WTC11 (cell line): ENCODE data around the gene PLA2G4A. TPM values are rescaled to one million over a fixed set of nuclear protein-coding genes. Genes with fewer than 3 reads are reported as not detected.

Source experiments
- ATAC-seq: fragments of 200-7000 bp; cut with Tn5 transposase; 2 replicates; pipeline ENCODE4 v1.10.0; 2021; ENCODE audit warnings: mild to moderate bottlenecking, moderate library complexity
- CTCF ChIA-PET: fragments of 300-600 bp; sonication (Branson Sonifier 250); formaldehyde crosslinking; loops from one replicate; lab custom pipeline; 2021; ENCODE audit warnings: antibody characterized with exemption; lab: Charles Lee
- POLR2A ChIA-PET: fragments of 350-600 bp; sonication (Branson Sonifier 250); formaldehyde crosslinking; loops from one replicate; lab custom pipeline; 2021; ENCODE audit warnings: antibody characterized with exemption; lab: Charles Lee
- DNase-seq: peaks from one replicate; pipeline ENCODE4 v3.0.0; 2021; ENCODE audit warnings: low spot score
- H3K27ac Mint-ChIP-seq: 2 replicates; pipeline ENCODE4 v1.8.0; 2021; ENCODE audit warnings: mixed read lengths
- H3K27me3 Mint-ChIP-seq: 2 replicates; pipeline ENCODE4 v1.8.0; 2021; ENCODE audit warnings: low read depth, mild to moderate bottlenecking, moderate library complexity, mixed read lengths
- H3K36me3 Mint-ChIP-seq: 2 replicates; pipeline ENCODE4 v1.8.0; 2021; ENCODE audit warnings: mixed read lengths
- H3K4me1 Mint-ChIP-seq: 2 replicates; pipeline ENCODE4 v1.8.0; 2022; ENCODE audit warnings: mixed read lengths
- H3K4me3 Mint-ChIP-seq: 2 replicates; pipeline ENCODE4 v1.8.0; 2021; ENCODE audit warnings: mild to moderate bottlenecking, moderate library complexity, mixed read lengths
- H3K9me3 Mint-ChIP-seq: 2 replicates; pipeline ENCODE4 v1.8.0; 2021; ENCODE audit warnings: mixed read lengths
- CBFB ChIP-seq: sonication (generic); formaldehyde crosslinking; IDR thresholded peaks from 2 replicates; pipeline ENCODE4 v1.8.1; 2022; ENCODE audit warnings: mild to moderate bottlenecking, low read depth, missing genetic modification reagents
- ELF4 ChIP-seq: sonication (generic); formaldehyde crosslinking; IDR thresholded peaks from 2 replicates; pipeline ENCODE4 v1.8.1; 2022; ENCODE audit warnings: low read depth, mild to moderate bottlenecking, moderate library complexity, missing genetic modification reagents
- FOXP1 ChIP-seq: sonication (generic); formaldehyde crosslinking; IDR thresholded peaks from 2 replicates; pipeline ENCODE4 v1.8.0; 2022; ENCODE audit warnings: missing genetic modification reagents, mild to moderate bottlenecking, moderate library complexity, borderline replicate concordance
- KAT7 ChIP-seq: sonication (generic); formaldehyde crosslinking; IDR thresholded peaks from 2 replicates; pipeline ENCODE4 v1.8.1; 2023; ENCODE audit warnings: missing genetic modification reagents, mild to moderate bottlenecking, borderline replicate concordance
- NFATC4 ChIP-seq: fragments of 250-450 bp; sonication (Bioruptor Pico); IDR thresholded peaks from 2 replicates; pipeline ENCODE4 v1.9.0; 2021; ENCODE audit warnings: mild to moderate bottlenecking
- NFE2L1 ChIP-seq: sonication (generic); formaldehyde crosslinking; IDR thresholded peaks from 2 replicates; pipeline ENCODE4 v1.8.1; 2023; ENCODE audit warnings: missing genetic modification reagents
- NFYB ChIP-seq: sonication (generic); formaldehyde crosslinking; conservative IDR thresholded peaks from 2 replicates; pipeline ENCODE4 v1.8.0; 2022; ENCODE audit warnings: low read depth, missing genetic modification reagents
- NR3C1 ChIP-seq: sonication (generic); formaldehyde crosslinking; conservative IDR thresholded peaks from 2 replicates; pipeline ENCODE4 v1.8.1; 2023; ENCODE audit warnings: low read depth, mild to moderate bottlenecking, missing genetic modification reagents
- PRRX2 ChIP-seq: fragments of 250-450 bp; sonication (Bioruptor Pico); IDR thresholded peaks from 2 replicates; pipeline ENCODE4 v1.8.0; 2021; ENCODE audit warnings: mild to moderate bottlenecking
- SOX15 ChIP-seq: fragments of 250-450 bp; sonication (Bioruptor Pico); IDR thresholded peaks from 2 replicates; pipeline ENCODE4 v1.9.0; 2021; ENCODE audit warnings: mild to moderate bottlenecking
- SP1 ChIP-seq: sonication (generic); formaldehyde crosslinking; conservative IDR thresholded peaks from 2 replicates; pipeline ENCODE4 v1.8.1; 2022; ENCODE audit warnings: missing genetic modification reagents
- TCF7 ChIP-seq: sonication (generic); formaldehyde crosslinking; IDR thresholded peaks from 2 replicates; pipeline ENCODE4 v1.8.0; 2022; ENCODE audit warnings: mild to moderate bottlenecking, low read depth, missing genetic modification reagents, moderate library complexity
- TEAD4 ChIP-seq: sonication (generic); formaldehyde crosslinking; IDR thresholded peaks from 2 replicates; pipeline ENCODE4 v1.8.0; 2022; ENCODE audit warnings: mild to moderate bottlenecking, missing genetic modification reagents
- ZBTB21 ChIP-seq: sonication (generic); formaldehyde crosslinking; IDR thresholded peaks from 2 replicates; pipeline ENCODE4 v1.8.1; 2023; ENCODE audit warnings: mild to moderate bottlenecking, missing genetic modification reagents, borderline replicate concordance
- ZNF232 ChIP-seq: sonication (generic); formaldehyde crosslinking; IDR thresholded peaks from 2 replicates; pipeline ENCODE4 v1.8.0; 2022; ENCODE audit warnings: mild to moderate bottlenecking, missing genetic modification reagents
- ZNF263 ChIP-seq: sonication (generic); formaldehyde crosslinking; IDR thresholded peaks from 2 replicates; pipeline ENCODE4 v1.8.1; 2022; ENCODE audit warnings: low read depth, mild to moderate bottlenecking, moderate library complexity, missing genetic modification reagents
- ZNF396 ChIP-seq: fragments of 250-450 bp; sonication (Bioruptor Pico); IDR thresholded peaks from 2 replicates; pipeline ENCODE4 v1.8.0; 2021; ENCODE audit warnings: mild to moderate bottlenecking, moderate library complexity, borderline replicate concordance
- total RNA-seq: library from RNA; stranded (reverse); gene quantifications from 3 replicates; pipeline ENCODE4 v1.2.3, GENCODE V29; 2021
- TF ChIP-seq, protein P1 (sequence below): sonication (generic); formaldehyde crosslinking; IDR thresholded peaks from 2 replicates; pipeline ENCODE4 v1.8.1; 2023; ENCODE audit warnings: mild to moderate bottlenecking, missing genetic modification reagents, moderate library complexity
- TF ChIP-seq, protein P2 (sequence below): sonication (generic); formaldehyde crosslinking; IDR thresholded peaks from 2 replicates; pipeline ENCODE4 v1.8.1; 2022; ENCODE audit warnings: low read depth, mild to moderate bottlenecking, moderate library complexity, missing genetic modification reagents, borderline replicate concordance
- TF ChIP-seq, protein P3 (sequence below): sonication (generic); formaldehyde crosslinking; IDR thresholded peaks from 2 replicates; pipeline ENCODE4 v1.8.1; 2023; ENCODE audit warnings: mild to moderate bottlenecking, missing genetic modification reagents
- TF ChIP-seq, protein P4 (sequence below): sonication (generic); formaldehyde crosslinking; IDR thresholded peaks from 2 replicates; pipeline ENCODE4 v1.8.0; 2022; ENCODE audit warnings: mild to moderate bottlenecking, missing genetic modification reagents
- TF ChIP-seq, protein P5 (sequence below): fragments of 250-450 bp; sonication (Bioruptor Pico); IDR thresholded peaks from 2 replicates; pipeline ENCODE4 v1.9.0; 2021; ENCODE audit warnings: mild to moderate bottlenecking
- TF ChIP-seq, protein P6 (sequence below): sonication (generic); formaldehyde crosslinking; IDR thresholded peaks from 2 replicates; pipeline ENCODE4 v1.8.0; 2022; ENCODE audit warnings: mild to moderate bottlenecking, missing genetic modification reagents
- TF ChIP-seq, protein P7 (sequence below): sonication (generic); formaldehyde crosslinking; IDR thresholded peaks from 2 replicates; pipeline ENCODE4 v1.8.0; 2023; ENCODE audit warnings: mild to moderate bottlenecking, missing genetic modification reagents

PLA2G4A gene
- total RNA-seq, 1 experiment from 2014 or later = 1.3 TPM

DNA sequence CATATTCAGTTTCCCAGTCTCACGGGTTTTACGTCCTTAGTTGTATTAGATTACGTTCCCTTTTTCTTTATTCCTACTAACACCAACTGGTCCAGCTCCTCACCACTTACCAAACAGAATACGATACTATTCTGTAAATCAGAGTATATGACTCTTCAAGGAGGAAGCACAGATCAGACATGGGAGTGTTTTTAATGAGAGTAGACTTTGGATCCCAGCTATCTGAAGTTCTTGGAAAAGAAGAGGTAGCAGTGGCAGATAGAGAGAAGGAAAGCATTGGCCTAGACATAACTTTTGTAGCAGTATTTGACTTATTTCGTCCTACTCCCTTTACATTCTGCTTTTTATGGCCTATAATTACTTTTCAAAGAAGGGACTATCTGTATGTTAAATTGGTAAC, 24.1 kb upstream of the PLA2G4A start:
- ChIA-PET CTCF (no interaction called here), POLR2A (no interaction called here)
- H3K36me3 Mint-ChIP-seq = no peaks in the 10 kb centered on the region
- H3K4me1 Mint-ChIP-seq = peaks cover 11% of the 10 kb centered on the region
- ATAC-seq (no peak), DNase-seq (no peak)
- no peaks in the 10 kb centered on the region for H3K27me3 Mint-ChIP-seq
- H3K27ac Mint-ChIP-seq = no peak overlapping the region
- no peak overlapping the region for H3K4me3 Mint-ChIP-seq
- TF ChIP-seq, protein P1, sequence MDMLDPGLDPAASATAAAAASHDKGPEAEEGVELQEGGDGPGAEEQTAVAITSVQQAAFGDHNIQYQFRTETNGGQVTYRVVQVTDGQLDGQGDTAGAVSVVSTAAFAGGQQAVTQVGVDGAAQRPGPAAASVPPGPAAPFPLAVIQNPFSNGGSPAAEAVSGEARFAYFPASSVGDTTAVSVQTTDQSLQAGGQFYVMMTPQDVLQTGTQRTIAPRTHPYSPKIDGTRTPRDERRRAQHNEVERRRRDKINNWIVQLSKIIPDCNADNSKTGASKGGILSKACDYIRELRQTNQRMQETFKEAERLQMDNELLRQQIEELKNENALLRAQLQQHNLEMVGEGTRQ (CRISPR knock-in tag) = no peak
- TF ChIP-seq, protein P2, sequence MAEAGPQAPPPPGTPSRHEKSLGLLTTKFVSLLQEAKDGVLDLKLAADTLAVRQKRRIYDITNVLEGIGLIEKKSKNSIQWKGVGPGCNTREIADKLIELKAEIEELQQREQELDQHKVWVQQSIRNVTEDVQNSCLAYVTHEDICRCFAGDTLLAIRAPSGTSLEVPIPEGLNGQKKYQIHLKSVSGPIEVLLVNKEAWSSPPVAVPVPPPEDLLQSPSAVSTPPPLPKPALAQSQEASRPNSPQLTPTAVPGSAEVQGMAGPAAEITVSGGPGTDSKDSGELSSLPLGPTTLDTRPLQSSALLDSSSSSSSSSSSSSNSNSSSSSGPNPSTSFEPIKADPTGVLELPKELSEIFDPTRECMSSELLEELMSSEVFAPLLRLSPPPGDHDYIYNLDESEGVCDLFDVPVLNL (CRISPR knock-in tag) = no peak
- TF ChIP-seq NFE2L1 (no peak), FOXP1 (CRISPR knock-in tag) (no peak), CBFB (no peak), ZBTB21 (CRISPR knock-in tag) (no peak), ZNF232 (CRISPR knock-in tag) (no peak), NR3C1 (CRISPR knock-in tag) (no peak)
- TF ChIP-seq, protein P3, sequence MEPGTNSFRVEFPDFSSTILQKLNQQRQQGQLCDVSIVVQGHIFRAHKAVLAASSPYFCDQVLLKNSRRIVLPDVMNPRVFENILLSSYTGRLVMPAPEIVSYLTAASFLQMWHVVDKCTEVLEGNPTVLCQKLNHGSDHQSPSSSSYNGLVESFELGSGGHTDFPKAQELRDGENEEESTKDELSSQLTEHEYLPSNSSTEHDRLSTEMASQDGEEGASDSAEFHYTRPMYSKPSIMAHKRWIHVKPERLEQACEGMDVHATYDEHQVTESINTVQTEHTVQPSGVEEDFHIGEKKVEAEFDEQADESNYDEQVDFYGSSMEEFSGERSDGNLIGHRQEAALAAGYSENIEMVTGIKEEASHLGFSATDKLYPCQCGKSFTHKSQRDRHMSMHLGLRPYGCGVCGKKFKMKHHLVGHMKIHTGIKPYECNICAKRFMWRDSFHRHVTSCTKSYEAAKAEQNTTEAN (CRISPR knock-in tag) = no peak
- no peaks in the 10 kb centered on the region for H3K9me3 Mint-ChIP-seq

DNA sequence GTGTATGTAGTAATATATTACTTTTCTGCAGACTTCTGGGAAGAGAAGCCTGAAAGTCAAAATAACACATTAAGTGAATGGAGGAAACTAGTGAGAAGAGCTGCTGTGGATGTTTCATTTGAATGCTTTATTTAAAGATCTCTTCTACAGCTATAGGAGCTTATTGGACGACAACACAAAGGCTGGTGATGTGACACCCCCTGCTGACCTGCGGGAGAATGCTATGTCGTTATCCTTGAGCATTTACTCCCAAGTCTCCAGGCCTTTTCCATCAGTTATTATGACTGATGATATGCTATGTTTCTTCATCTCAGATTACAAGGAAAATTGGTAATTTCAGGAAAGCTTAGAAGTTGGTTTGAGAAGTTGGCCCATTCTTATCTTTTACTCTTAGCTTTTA, 22.3 kb upstream of the PLA2G4A start:
- ATAC-seq = peak; percentile 72
- POLR2A ChIA-PET = no interaction called here
- H3K4me3 Mint-ChIP-seq = no peak overlapping the region
- TF ChIP-seq NFATC4 (CRISPR knock-in tag) (no peak), KAT7 (CRISPR knock-in tag) (no peak), ZNF263 (CRISPR knock-in tag) (no peak), SP1 (CRISPR knock-in tag) (no peak), PRRX2 (CRISPR knock-in tag) (no peak), TCF7 (no peak), ZNF396 (no peak), TEAD4 (CRISPR knock-in tag) (no peak), SOX15 (no peak), NFYB (no peak), ELF4 (CRISPR knock-in tag) (no peak)
- TF ChIP-seq, protein P4, sequence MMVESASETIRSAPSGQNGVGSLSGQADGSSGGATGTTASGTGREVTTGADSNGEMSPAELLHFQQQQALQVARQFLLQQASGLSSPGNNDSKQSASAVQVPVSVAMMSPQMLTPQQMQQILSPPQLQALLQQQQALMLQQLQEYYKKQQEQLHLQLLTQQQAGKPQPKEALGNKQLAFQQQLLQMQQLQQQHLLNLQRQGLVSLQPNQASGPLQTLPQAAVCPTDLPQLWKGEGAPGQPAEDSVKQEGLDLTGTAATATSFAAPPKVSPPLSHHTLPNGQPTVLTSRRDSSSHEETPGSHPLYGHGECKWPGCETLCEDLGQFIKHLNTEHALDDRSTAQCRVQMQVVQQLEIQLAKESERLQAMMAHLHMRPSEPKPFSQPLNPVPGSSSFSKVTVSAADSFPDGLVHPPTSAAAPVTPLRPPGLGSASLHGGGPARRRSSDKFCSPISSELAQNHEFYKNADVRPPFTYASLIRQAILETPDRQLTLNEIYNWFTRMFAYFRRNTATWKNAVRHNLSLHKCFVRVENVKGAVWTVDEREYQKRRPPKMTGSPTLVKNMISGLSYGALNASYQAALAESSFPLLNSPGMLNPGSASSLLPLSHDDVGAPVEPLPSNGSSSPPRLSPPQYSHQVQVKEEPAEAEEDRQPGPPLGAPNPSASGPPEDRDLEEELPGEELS = no peak
- TF ChIP-seq, protein P5, sequence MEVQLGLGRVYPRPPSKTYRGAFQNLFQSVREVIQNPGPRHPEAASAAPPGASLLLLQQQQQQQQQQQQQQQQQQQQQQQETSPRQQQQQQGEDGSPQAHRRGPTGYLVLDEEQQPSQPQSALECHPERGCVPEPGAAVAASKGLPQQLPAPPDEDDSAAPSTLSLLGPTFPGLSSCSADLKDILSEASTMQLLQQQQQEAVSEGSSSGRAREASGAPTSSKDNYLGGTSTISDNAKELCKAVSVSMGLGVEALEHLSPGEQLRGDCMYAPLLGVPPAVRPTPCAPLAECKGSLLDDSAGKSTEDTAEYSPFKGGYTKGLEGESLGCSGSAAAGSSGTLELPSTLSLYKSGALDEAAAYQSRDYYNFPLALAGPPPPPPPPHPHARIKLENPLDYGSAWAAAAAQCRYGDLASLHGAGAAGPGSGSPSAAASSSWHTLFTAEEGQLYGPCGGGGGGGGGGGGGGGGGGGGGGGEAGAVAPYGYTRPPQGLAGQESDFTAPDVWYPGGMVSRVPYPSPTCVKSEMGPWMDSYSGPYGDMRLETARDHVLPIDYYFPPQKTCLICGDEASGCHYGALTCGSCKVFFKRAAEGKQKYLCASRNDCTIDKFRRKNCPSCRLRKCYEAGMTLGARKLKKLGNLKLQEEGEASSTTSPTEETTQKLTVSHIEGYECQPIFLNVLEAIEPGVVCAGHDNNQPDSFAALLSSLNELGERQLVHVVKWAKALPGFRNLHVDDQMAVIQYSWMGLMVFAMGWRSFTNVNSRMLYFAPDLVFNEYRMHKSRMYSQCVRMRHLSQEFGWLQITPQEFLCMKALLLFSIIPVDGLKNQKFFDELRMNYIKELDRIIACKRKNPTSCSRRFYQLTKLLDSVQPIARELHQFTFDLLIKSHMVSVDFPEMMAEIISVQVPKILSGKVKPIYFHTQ (CRISPR knock-in tag) = no peak
- TF ChIP-seq, protein P6, sequence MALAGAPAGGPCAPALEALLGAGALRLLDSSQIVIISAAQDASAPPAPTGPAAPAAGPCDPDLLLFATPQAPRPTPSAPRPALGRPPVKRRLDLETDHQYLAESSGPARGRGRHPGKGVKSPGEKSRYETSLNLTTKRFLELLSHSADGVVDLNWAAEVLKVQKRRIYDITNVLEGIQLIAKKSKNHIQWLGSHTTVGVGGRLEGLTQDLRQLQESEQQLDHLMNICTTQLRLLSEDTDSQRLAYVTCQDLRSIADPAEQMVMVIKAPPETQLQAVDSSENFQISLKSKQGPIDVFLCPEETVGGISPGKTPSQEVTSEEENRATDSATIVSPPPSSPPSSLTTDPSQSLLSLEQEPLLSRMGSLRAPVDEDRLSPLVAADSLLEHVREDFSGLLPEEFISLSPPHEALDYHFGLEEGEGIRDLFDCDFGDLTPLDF (CRISPR knock-in tag) = no peak
- TF ChIP-seq, protein P7, sequence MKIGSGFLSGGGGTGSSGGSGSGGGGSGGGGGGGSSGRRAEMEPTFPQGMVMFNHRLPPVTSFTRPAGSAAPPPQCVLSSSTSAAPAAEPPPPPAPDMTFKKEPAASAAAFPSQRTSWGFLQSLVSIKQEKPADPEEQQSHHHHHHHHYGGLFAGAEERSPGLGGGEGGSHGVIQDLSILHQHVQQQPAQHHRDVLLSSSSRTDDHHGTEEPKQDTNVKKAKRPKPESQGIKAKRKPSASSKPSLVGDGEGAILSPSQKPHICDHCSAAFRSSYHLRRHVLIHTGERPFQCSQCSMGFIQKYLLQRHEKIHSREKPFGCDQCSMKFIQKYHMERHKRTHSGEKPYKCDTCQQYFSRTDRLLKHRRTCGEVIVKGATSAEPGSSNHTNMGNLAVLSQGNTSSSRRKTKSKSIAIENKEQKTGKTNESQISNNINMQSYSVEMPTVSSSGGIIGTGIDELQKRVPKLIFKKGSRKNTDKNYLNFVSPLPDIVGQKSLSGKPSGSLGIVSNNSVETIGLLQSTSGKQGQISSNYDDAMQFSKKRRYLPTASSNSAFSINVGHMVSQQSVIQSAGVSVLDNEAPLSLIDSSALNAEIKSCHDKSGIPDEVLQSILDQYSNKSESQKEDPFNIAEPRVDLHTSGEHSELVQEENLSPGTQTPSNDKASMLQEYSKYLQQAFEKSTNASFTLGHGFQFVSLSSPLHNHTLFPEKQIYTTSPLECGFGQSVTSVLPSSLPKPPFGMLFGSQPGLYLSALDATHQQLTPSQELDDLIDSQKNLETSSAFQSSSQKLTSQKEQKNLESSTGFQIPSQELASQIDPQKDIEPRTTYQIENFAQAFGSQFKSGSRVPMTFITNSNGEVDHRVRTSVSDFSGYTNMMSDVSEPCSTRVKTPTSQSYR (CRISPR knock-in tag) = no peak

More for the DNA sequence above, 22.3 kb upstream of the PLA2G4A start:
- no peak overlapping the region for H3K27ac Mint-ChIP-seq
- no peaks in the 10 kb centered on the region for H3K9me3 Mint-ChIP-seq
- H3K36me3 Mint-ChIP-seq = no peaks in the 10 kb centered on the region
- CTCF ChIA-PET = interaction anchor here (0.7 to 1.5 kb wide), 4 partner anchors 9 to 201 kb away, joined by 3 to 12 read pairs (median 6); no protein-coding TSS in a partner anchor
- H3K4me1 Mint-ChIP-seq = peaks cover 11% of the 10 kb centered on the region
- DNase-seq = peak; percentile 33
- no peaks in the 10 kb centered on the region for H3K27me3 Mint-ChIP-seq
